ENCODE results near the gene HPX.

- TF ChIP-seq CTCF (IDR thresholded peaks at IDR 0.05 in 8 of 11, conservative IDR thresholded peaks at IDR 0.05 in 3 of 11) (no peak), POLR2AphosphoS5 (IDR thresholded peaks at IDR 0.05) (no peak), POLR2A (IDR thresholded peaks at IDR 0.05) (no peak)
These were observed 47.6 kb upstream of the HPX start for GRCh38 chr11:6488342-6488741.
